ENCODE results near the gene CDC20B. TPM values are rescaled to one million over a fixed set of nuclear protein-coding genes. Genes with fewer than 3 reads are reported as not detected.

The CDC20B gene
- polyA plus RNA-seq, 3 donors = not detected

DNA sequence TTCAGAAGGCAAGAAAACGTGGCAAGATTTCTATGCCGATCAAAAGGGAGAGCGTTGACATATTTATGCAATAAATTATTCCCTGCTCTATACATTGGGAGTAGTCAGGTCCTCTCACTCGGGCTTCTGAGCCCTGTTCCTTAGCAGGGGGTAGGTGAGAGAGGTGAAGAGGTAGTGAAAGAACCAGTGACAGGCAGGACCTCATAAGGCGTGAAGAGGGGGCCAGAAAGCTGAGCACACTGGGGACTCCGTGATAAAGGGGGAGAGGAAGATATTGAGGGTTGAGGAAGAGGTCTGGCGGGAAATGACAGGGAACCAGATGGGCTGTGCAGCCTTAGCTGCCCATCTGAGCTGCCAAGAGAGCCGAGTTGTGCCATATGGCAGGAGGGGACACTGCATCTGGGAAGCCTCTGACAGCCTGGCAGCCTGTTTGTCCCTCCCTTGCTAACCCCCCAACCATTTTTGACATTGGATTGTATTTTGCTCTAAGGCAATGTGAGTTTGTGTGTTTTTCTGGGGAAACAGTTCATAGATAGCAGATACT is 782 bp upstream of the CDC20B start:
- Histone ChIP-seq H4K20me1 (ENCODE audit: insufficient read depth, low read length) (no peaks in the 10 kb centered on the region), H3K9ac (ENCODE audit: insufficient read depth, low read length, poor library complexity, severe bottlenecking) (no peak overlapping the region), H3K4me3 (replicated peaks in 1 of 3; ENCODE audit: low read depth in 2 of 3, low read length in 3 of 3) (peak overlapping the region; percentile 41 to 73 (median 55)), H3K4me2 (replicated peaks; ENCODE audit: extremely low read depth, low read length, poor library complexity, severe bottlenecking) (peak overlapping the region; percentile 77), H3K27me3 (ENCODE audit: control insufficient read depth in 2 of 2, insufficient read depth in 2 of 2, low read length in 2 of 2) (peaks cover 60 to 78% of the 10 kb centered on the region in 2 donors), H3K79me2 (ENCODE audit: insufficient read depth, low read length) (no peaks in the 10 kb centered on the region), H2AFZ (ENCODE audit: insufficient read depth, low read depth, low read length, poor library complexity, severe bottlenecking) (peak overlapping the region; percentile 73), H3K9me3 (replicated peaks in 1 of 2; ENCODE audit: control insufficient read depth in 1 of 2, insufficient read depth in 1 of 2, low read length in 2 of 2) (peaks cover 0 to 13% of the 10 kb centered on the region in 2 donors), H3K4me1 (ENCODE audit: control insufficient read depth in 1 of 2, insufficient read depth in 2 of 2, low read length in 2 of 2) (peaks cover 32 to 34% of the 10 kb centered on the region in 2 donors), H3K27ac (ENCODE audit: low read depth in 1 of 2, low read length in 2 of 2) (peak overlapping the region in 1 of 2 donors; percentile 21), H3K36me3 (replicated peaks in 1 of 2; ENCODE audit: control insufficient read depth in 1 of 2, insufficient read depth in 2 of 2, low read length in 2 of 2) (no peaks in the 10 kb centered on the region)
- Mint-ChIP-seq H3K27ac (peak overlapping the region in 4 of 7 donors; percentile 56 to 81 (median 68)), H3K4me1 (peaks cover 36% of the 10 kb centered on the region), H3K36me3 (peaks cover 0 to 7% of the 10 kb centered on the region in 2 donors), H3K4me3 (peak overlapping the region; percentile 77 to 94), H3K9me3 (peaks cover 2 to 22% (median 7%) of the 10 kb centered on the region in 7 donors), H3K27me3 (ENCODE audit: low read depth in 3 of 3) (peaks cover 66 to 78% (median 71%) of the 10 kb centered on the region in 3 donors)
- TF ChIP-seq, protein P1, sequence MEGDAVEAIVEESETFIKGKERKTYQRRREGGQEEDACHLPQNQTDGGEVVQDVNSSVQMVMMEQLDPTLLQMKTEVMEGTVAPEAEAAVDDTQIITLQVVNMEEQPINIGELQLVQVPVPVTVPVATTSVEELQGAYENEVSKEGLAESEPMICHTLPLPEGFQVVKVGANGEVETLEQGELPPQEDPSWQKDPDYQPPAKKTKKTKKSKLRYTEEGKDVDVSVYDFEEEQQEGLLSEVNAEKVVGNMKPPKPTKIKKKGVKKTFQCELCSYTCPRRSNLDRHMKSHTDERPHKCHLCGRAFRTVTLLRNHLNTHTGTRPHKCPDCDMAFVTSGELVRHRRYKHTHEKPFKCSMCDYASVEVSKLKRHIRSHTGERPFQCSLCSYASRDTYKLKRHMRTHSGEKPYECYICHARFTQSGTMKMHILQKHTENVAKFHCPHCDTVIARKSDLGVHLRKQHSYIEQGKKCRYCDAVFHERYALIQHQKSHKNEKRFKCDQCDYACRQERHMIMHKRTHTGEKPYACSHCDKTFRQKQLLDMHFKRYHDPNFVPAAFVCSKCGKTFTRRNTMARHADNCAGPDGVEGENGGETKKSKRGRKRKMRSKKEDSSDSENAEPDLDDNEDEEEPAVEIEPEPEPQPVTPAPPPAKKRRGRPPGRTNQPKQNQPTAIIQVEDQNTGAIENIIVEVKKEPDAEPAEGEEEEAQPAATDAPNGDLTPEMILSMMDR (IDR thresholded peaks at IDR 0.05) = no peak
- intact Hi-C loops (cut with micrococcal nuclease) = no loop called here
- 0% methylated on average over 4 of the region's 8 CpGs for WGBS (ENCODE audit: insufficient coverage)
- no peak for DNase-seq

DNA sequence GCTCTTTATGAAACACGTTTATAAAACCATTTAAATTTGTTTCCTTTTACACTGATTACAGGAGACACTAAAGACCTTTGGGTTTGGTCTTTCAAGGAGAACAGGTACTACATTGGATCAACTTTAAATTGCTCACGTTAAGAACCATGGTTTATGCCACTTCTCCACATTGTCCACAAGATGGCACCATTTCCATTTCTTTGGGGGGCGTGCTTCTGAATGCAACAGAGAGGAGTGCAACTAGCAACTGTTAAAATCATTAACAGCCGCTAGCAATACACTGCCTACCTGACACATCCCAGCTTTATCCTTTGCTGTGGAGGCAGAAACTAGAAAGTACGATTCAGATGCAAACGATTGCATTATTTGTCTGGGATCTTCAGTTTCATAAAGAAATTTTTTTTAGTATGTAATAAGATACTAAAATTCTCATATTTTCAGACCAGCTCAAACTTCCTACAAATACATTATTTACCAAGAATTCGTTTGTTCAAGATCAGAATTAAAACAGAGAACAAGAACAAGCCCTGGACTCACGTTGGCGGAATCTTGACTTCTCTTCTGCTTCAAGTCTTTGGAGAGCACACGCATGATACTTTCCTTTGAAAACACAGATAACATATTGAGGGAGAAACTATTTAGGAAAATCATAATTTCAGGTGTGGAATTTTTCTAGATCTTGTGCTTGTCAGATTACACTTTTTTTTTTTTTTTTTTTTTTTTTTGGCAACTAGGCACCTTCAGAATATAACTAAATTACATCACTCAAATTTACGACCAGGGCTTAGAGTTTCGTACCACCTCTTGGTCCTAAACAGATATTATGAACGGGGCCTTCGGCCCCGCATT is 702 bp downstream of the CDC20B start:
- intact Hi-C loops (cut with micrococcal nuclease) = no loop called here
- Histone ChIP-seq H3K4me2 (replicated peaks; ENCODE audit: extremely low read depth, low read length, poor library complexity, severe bottlenecking) (peak overlapping the region; percentile 77), H3K27me3 (ENCODE audit: control insufficient read depth in 2 of 2, insufficient read depth in 2 of 2, low read length in 2 of 2) (peaks cover 54 to 78% of the 10 kb centered on the region in 2 donors), H3K36me3 (replicated peaks in 1 of 2; ENCODE audit: control insufficient read depth in 1 of 2, insufficient read depth in 2 of 2, low read length in 2 of 2) (no peaks in the 10 kb centered on the region), H3K79me2 (ENCODE audit: insufficient read depth, low read length) (no peaks in the 10 kb centered on the region), H3K4me1 (ENCODE audit: control insufficient read depth in 1 of 2, insufficient read depth in 2 of 2, low read length in 2 of 2) (peaks cover 32 to 34% of the 10 kb centered on the region in 2 donors), H4K20me1 (ENCODE audit: insufficient read depth, low read length) (no peaks in the 10 kb centered on the region), H3K9me3 (replicated peaks in 1 of 2; ENCODE audit: control insufficient read depth in 1 of 2, insufficient read depth in 1 of 2, low read length in 2 of 2) (peaks cover 0 to 13% of the 10 kb centered on the region in 2 donors), H2AFZ (ENCODE audit: insufficient read depth, low read depth, low read length, poor library complexity, severe bottlenecking) (peak overlapping the region; percentile 80), H3K9ac (ENCODE audit: insufficient read depth, low read length, poor library complexity, severe bottlenecking) (no peak overlapping the region), H3K4me3 (replicated peaks in 1 of 3; ENCODE audit: low read depth in 2 of 3, low read length in 3 of 3) (peak overlapping the region; percentile 48 to 73 (median 55)), H3K27ac (ENCODE audit: low read depth in 1 of 2, low read length in 2 of 2) (peak overlapping the region in 1 of 2 donors; percentile 60)
- 0% methylated on average over 2 of the region's 15 CpGs for WGBS (ENCODE audit: insufficient coverage)
- H3K4me3 Mint-ChIP-seq = peak overlapping the region; percentile 84 to 93
- TF ChIP-seq, protein P1 (IDR thresholded peaks at IDR 0.05) = peak; percentile 89
- H3K27ac Mint-ChIP-seq = peak overlapping the region in 5 of 7 donors; percentile 72 to 91 (median 84)
- DNase-seq = peak; percentile 54 to 75 (median 62)
- H3K4me1 Mint-ChIP-seq = peaks cover 34% of the 10 kb centered on the region
- peaks cover 63 to 78% (median 69%) of the 10 kb centered on the region in 3 donors for H3K27me3 Mint-ChIP-seq (ENCODE audit: low read depth in 3 of 3)
- peaks cover 0 to 19% (median 3%) of the 10 kb centered on the region in 7 donors for H3K9me3 Mint-ChIP-seq
- peaks cover 0 to 2% of the 10 kb centered on the region in 2 donors for H3K36me3 Mint-ChIP-seq
